LNCaP clone FGC (cell line): ENCODE data around the gene NKX1-1.
"Not testable (repeated sequence)": the region's sequence is repeated elsewhere in the genome, so short reads cannot be mapped to it uniquely, and the experiment has no call there.

Experiments
- DNase-seq: peaks from one replicate; pipeline ENCODE4 v3.0.0-alpha.2; 2011; ENCODE audit warnings: low read depth
- H3K4me3 ChIP-seq: 2 replicates; pipeline ENCODE4 v1.5.1; 2011; ENCODE audit warnings: mild to moderate bottlenecking, low read depth, low read length, control low read depth
- TF ChIP-seq, protein P1 (sequence below): IDR thresholded peaks from 2 replicates; pipeline ENCODE4 v1.5.1; 2012; ENCODE audit warnings: mild to moderate bottlenecking; ENCODE audit not compliant: control insufficient read depth, insufficient read depth; ENCODE audit errors: extremely low read depth

NKX1-1 gene

DNA sequence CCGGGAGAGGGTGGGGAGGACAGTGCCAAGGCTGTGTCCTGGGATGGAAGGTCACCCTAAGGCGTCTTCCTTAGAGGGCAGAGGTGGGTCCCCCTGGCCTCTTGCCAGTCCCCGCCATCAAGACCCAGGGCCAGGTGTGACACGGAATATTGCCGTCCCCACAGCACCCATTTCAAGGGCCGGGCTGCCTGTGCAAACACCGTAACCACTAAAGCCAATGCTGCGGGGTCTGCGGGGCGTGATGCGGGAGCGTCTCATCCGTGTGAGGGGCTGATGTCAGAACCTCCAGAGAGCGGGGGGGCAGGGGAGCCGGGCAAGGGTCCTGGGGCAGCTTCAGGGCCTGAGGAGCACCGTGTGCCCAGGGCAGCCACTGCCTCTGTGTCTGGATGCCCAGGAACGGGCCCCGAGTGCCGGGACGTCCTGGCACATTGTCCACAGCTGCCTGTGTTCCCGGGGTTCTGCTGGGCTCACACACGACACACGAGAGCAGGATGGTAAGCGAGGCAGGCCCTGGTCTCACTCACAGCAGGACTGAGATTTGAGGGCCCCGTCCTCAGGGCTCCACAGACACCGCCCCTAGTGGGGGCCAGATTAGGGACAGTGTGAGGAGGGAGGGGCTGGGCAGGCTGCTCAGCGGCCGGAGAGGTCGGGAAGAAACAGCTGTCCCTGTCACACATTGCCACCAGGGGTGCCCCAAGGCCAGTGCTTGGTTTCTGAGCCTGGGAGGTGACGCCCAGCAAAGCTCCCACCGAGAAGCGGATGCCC lies 29.2 kb downstream of the NKX1-1 start:
- DNase-seq: no peak
- TF ChIP-seq, protein P1, sequence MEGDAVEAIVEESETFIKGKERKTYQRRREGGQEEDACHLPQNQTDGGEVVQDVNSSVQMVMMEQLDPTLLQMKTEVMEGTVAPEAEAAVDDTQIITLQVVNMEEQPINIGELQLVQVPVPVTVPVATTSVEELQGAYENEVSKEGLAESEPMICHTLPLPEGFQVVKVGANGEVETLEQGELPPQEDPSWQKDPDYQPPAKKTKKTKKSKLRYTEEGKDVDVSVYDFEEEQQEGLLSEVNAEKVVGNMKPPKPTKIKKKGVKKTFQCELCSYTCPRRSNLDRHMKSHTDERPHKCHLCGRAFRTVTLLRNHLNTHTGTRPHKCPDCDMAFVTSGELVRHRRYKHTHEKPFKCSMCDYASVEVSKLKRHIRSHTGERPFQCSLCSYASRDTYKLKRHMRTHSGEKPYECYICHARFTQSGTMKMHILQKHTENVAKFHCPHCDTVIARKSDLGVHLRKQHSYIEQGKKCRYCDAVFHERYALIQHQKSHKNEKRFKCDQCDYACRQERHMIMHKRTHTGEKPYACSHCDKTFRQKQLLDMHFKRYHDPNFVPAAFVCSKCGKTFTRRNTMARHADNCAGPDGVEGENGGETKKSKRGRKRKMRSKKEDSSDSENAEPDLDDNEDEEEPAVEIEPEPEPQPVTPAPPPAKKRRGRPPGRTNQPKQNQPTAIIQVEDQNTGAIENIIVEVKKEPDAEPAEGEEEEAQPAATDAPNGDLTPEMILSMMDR: no peak
- no peak overlapping the region for H3K4me3 ChIP-seq

DNA sequence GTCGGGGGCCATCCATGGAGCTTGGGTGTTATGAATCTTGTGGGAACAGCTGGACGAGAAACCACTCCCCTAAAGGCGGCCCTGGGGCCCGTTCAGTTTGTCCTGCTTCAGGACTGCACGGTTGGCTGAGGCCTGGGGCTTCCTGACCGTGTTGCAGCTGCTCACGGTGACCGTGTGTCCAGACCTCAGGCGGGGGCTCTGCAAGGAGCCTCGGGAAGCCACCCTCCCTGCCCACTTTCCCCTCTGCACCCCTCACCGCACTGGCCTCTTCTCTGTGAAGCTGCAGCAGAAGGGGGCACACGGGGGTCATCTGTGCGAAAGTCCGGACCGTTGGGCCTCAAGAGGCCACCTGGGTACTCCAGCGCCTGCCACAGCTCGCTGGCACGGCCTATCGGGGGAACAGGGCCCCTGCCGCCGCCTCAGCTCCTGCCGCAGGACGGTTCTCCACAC lies 29.8 kb downstream of the NKX1-1 start:
- TF ChIP-seq, protein P1: no peak
- H3K4me3 ChIP-seq: no peak overlapping the region
- DNase-seq: no peak

DNA sequence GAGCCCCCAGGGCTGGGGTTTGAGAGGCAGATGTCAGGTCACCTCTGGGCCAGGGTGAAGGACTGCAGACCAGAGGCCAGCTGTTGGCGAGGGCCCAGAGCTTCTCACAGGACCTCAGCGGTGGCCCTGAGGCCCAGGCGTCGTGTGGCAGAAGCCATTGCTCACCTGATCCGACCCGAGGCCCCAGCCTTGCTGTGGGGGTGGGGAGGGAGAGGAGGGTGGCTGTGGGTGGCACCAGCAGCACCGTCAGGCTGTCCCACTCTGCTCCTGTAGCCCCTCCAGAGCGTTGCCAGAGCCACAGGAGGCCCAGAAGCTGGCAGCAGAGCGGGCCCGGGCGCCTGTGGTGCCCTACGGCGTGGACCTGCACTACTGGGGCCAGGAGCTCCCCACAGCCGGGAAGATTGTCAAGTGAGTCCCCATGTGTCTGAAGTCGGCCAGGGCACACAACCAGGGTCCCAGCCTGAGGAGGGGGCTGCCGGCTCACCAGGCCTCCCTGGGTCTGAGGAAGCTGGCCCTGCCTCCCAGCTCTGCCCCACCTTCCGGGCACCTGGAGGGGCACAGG lies 30.4 kb downstream of the NKX1-1 start:
- H3K4me3 ChIP-seq: no peak overlapping the region
- DNase-seq: no peak
- TF ChIP-seq, protein P1: no peak

DNA sequence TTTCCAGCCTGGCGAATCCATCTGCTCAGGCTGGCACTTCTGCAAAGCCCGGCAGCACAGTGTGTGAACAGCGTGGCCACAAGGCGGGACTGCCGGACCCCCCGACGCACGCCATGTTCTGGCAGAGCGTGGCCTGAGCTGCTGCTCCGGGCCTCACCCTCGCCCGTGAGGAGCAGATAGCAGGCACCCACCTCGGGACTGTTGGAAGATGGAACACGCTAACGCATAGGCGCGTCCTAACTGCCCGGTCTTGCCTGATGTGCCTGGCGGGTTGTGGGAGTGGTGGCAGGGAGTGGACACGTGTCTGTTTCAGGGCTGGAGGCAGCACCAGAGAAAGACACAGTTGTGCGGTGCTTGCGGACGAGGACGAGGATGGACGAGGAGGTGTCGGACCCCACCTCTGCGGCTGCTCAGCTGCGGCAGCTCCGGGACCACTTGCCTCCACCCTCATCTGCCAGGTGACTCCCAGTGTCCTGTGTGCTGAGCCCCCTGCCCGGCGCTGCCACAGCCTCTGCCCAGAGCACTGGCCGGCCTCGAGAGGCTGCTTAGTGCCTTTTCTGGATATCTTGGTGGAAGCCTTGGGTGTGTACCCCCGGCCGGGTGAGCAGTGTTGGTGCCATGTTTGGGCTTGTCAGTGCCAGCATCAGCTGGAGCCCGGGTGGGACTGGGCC lies 31.1 kb downstream of the NKX1-1 start:
- TF ChIP-seq, protein P1: no peak
- no peak overlapping the region for H3K4me3 ChIP-seq
- no peak for DNase-seq

DNA sequence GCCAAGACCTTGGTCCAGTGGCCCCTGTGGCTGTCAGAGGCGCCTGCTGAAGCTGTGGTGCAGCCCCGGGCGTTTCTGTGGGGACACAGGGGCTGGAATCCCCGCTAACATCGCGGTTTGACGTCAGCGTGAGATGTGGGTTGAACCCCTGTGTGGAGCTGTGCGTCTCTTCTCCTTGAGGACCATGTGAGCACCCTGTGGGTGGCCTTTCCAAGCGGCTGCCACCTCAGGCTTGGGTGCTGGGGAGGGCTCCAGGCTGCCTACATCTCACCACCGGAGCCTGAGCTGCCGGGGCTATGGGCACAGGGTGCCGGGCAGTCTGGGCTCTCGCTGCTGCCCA lies 31.6 kb downstream of the NKX1-1 start:
- TF ChIP-seq, protein P1: no peak
- H3K4me3 ChIP-seq: no peak overlapping the region
- no peak for DNase-seq

DNA sequence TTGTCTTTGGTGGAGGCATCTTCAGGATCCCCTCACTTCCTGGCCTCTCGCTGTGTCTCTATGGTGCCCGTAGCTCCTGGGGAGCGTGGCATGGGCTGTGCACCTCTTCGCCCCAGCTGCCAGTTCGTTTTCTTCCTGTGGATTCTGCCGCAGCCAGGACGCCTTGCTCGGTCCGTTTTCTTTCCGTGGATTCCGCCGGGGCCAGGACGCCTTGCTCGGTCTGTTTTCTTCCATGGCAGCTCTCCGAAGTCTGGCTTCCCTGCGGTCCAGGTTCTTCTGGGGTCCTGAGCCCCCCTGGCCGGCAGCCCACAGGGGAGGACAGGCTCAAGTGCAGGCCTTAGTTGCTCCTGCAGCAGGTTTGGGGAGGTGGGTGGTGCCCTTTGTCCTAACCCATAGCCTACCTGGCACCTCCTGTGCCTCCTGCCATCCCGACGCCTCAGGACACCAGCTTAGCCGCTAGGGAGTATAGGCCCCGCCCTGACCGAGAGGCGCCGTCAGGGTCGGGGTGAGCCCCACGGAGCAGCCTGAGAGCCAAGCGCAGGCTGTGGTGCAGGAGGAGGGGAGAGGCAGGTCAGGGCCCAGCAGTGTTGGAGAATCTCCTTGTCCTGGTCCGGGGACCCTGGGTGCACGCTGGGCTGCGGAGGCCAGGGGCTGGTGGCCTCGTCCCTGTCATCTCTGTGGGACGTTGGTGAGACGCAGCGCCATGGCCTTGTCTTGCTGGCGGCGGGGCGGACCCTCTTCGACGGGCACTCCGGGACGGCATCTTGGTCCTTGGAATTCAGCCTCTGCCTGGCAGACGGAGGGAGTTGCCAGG lies 32.1 kb downstream of the NKX1-1 start:
- TF ChIP-seq, protein P1: no peak
- no peak for DNase-seq

DNA sequence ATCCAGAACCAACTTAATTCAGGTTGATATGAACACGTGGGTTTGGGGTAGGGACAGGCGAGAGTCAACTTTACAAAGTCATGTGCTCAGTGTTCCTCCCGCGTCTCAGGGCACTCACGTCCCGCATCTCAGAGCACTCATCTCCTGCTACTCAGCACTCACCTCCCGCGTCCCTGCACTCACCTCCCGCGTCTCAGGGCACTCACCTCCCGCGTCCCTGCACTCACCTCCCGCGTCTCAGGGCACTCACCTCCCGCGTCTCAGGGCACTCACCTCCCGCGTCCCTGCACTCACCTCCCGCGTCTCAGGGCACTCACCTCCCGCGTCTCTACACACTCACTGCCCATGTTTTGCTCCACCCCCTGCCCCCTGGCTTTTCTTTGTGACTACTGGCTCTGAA lies 33.7 kb downstream of the NKX1-1 start:
- DNase-seq, H3K4me3 ChIP-seq: not testable (repeated sequence)

More for the DNA sequence above, 32.1 kb downstream of the NKX1-1 start:
- H3K4me3 ChIP-seq: no peak overlapping the region
